Fibroblast of pulmonary artery (primary cell): ENCODE results near the gene RGS6.

ENCODE experiments used
- DNase-seq: peaks from one replicate; pipeline ENCODE4 v3.0.0-alpha.2; 2010; ENCODE audit warnings: low read depth
- H3K4me3 ChIP-seq: replicated peaks from 2 replicates; pipeline ENCODE4 v1.5.1; 2011; ENCODE audit warnings: low read depth, mild to moderate bottlenecking, control low read depth, low read length, moderate library complexity
- CTCF ChIP-seq: IDR thresholded peaks from 2 replicates; pipeline ENCODE4 v1.5.1; 2011; ENCODE audit warnings: mild to moderate bottlenecking, control low read depth, low read length, inconsistent platforms; ENCODE audit errors: missing control alignments

The RGS6 gene

GRCh38 chr14:72284176-72284575, 351.9 kb downstream of the RGS6 start:
- no peak for TF ChIP-seq CTCF
- no peak for DNase-seq
- no peak overlapping the region for H3K4me3 ChIP-seq

DNA sequence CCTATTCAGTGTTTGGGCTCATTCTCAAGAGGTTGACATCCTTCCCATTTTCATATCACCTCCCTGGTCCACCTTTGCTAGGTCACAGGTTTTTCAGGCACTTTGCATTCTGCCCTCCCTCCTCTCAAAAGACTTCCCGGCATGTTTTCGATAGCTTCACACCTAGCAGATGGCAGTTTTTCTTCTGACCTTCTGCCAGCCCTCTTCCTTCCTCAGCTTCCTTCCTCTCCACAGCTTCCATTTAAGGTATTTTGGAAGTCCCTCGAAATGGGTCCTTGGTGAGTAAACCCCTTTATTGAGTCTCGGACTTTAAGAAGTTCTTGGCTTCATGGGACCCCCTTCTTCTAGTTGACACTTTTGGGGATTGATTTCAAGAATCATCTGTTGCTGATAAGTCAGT, 358.0 kb downstream of the RGS6 start:
- no peak for DNase-seq

DNA sequence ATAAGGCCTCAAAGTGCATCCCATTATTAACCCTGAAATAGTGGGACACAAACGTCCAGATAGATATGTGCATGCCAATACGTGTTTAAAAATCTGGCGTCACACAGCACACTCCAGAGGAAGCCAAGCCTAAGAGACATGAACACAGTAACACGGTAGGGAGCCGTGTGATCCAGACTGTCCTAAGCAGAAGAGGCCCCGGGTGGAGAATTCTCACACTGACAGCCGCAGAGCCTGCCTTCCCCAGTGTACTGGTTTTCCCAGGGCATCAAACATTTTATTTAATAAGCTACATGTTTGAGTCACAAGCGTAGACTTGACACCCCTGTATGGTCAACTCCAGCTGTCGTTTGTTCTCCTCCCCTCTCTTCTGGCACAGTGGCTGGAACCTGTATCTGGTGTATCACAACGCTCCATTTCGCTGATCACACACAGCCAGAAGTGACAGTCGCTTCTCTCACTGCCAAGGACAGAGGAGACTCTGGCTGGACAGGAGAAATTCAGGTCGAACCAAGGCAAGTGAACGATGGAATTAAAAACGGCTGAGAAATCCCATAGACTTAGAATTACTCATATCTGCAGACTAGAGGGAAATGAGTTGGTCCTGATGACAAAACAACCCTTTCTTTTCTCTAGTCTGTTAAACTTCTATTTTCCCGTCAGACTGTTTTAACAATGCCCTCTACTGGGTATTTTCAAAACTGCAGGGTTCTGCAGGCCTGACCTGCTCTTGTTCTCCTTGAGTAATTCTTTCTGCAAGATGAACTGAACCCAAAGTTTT, 359.9 kb downstream of the RGS6 start:
- H3K4me3 ChIP-seq, result no peak overlapping the region
- peak; percentile 81 for TF ChIP-seq CTCF
- peak; percentile 70 for DNase-seq

More for the DNA sequence above, 358.0 kb downstream of the RGS6 start:
- no peak overlapping the region for H3K4me3 ChIP-seq
- TF ChIP-seq CTCF, result no peak

DNA sequence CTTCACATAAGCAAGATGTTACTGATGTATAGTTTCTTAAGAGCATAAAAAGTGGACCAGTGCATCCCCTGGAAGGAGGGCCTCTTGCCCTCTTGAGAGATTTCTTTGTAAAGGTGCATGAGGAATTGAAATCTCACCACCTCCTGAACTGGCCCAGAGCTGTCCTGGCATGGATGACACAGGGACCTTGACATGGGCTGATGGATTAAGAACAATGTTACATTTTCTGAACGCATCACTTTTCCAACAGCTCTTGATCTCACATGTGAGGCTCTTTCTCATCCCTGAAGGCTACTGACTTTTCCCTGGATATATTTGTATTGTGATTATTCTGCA, 360.4 kb downstream of the RGS6 start:
- TF ChIP-seq CTCF, result no peak

DNA sequence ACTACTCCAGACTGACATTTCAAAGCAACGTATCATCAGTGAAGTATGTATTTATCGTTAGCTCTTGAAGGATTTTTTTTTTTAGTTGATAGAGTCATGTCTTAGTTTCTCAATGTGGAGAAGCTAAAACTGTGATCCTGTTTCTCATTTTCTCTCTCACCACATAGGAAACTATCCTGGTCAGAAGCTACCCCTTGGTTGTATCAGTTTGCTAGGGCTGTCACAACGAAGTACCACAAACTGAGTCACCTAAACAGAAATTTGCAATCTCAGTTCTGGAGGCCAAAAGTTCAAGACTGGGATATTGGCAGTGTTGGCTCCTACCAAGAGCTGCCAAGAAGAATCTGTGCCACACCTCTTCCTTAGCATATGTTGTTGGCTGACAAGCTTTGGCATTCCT, 369.1 kb downstream of the RGS6 start:
- no peak overlapping the region for H3K4me3 ChIP-seq
- no peak for DNase-seq
- TF ChIP-seq CTCF, result no peak

More for the DNA sequence above, 360.4 kb downstream of the RGS6 start:
- H3K4me3 ChIP-seq, result no peak overlapping the region
- no peak for DNase-seq

GRCh38 chr14:72303930-72304329, 371.7 kb downstream of the RGS6 start:
- DNase-seq, result no peak
- TF ChIP-seq CTCF, result no peak

GRCh38 chr14:72305561-72305960, 373.3 kb downstream of the RGS6 start:
- no peak overlapping the region for H3K4me3 ChIP-seq
- TF ChIP-seq CTCF, result no peak
- no peak for DNase-seq

More at GRCh38 chr14:72303930-72304329, 371.7 kb downstream of the RGS6 start:
- no peak overlapping the region for H3K4me3 ChIP-seq
